ENCODE data around the gene PSORS1C2.
A peak's percentile ranks its signal among the peaks of the same experiment; 100 is the strongest.
"Not testable (repeated sequence)": the region's sequence is repeated elsewhere in the genome, so short reads cannot be mapped to it uniquely, and the experiment has no call there.

Gene PSORS1C2

GRCh38 chr6:31169123-31169857, 30.4 kb upstream of the PSORS1C2 start:
- no peak for DNase-seq
- intact Hi-C loops (cut with DNase I) = no loop called here

GRCh38 chr6:31168606-31169005, 29.7 kb upstream of the PSORS1C2 start:
- intact Hi-C loops (cut with DNase I) = no loop called here
- no peak for DNase-seq

- intact Hi-C loops (cut with DNase I) = no loop called here
- DNase-seq = peak in 8 of 42 donors; percentile 16 to 63 (median 30)
Observed at GRCh38 chr6:31165986-31166385, 27.1 kb upstream of the PSORS1C2 start.

DNA sequence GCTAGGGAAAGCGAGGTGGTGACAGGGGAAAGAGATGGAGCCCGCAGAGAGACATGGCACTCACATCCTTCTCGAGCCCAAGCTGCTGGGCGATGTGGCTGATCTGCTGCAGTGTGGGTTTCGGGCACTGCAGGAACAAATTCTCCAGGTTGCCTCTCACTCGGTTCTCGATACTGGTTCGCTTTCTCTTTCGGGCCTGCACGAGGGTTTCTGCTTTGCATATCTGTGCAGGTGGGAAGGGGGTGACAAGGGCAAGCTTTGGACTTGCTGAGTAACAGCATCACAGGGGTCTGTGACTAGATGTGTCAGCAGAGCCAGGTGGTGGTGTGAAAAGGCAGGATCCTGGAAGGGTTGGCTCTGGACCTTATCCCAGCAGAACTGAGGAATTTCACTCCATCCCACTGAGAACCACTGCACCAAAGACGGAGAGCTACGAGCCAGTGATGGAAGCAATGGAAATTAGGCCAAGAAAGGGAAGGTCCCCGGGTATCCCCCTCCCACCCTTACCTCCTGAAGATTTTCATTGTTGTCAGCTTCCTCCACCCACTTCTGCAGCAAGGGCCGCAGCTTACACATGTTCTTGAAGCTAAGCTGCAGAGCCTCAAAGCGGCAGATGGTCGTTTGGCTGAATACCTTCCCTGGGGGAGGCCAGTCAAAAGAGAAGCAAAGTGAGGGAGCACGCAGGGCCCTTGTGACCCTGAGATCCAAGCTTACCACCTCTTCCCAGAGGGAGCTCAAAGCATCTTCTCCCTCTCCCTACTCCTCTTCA, 26.4 kb upstream of the PSORS1C2 start:
- DNase-seq; intact Hi-C loops (cut with DNase I): not testable (repeated sequence)

- DNase-seq; intact Hi-C loops (cut with DNase I): not testable (repeated sequence)
Observed at GRCh38 chr6:31164475-31165063, 25.7 kb upstream of the PSORS1C2 start.

DNA sequence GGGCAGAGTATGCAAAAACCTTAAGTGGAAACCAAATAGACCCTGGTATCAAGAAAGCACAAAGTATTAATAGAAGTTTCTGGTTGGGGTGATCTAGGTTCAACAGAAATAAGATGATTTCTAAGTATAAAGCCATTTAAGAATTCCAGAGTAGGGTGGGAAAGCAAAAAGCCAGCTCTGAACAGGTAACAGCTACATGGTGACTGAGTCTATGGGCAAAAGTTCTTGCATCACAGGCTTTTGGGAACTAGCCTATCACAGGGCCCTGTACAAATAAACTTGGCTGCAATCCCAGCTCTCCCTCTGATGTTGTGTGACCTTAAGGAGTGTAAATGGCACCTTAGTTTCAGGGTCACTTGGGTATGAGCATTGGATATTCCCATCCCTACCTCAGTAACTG, 25.1 kb upstream of the PSORS1C2 start:
- intact Hi-C loops (cut with DNase I) = no loop called here

DNA sequence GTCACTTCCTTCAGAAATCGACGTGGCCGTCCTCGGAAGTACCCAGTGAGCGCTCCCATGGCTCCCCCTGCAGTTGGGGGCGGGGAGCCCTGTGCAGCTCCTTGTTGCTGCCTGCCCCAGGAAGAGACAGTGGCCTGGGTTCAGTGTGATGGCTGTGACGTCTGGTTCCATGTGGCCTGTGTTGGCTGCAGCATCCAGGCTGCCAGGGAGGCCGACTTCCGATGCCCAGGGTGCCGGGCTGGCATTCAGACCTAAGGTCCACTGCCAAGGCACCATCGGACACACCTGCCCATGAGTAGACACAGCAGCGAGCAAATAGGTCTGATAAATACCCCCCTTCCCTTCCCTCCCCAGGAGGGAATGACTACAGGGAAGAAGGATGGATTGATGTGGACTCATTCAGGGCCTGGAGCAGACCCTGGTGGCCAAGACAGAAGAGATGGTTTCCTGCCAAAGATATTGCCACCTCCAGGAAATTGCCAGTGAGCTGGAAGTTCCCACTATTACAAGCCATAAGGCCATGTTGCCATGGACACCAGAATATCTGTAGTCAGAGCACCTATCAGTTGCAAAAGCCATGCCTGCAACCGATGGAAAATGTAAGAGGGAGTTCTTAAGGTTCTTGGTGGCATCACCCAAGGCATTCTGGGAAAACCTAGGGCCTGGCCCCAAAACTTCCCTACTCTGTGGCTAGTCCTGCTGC, 23.7 kb upstream of the PSORS1C2 start:
- DNase-seq = no peak
- intact Hi-C loops (cut with DNase I) = no loop called here

More for the DNA sequence above, 25.1 kb upstream of the PSORS1C2 start:
- no peak for DNase-seq

- DNase-seq = no peak
- intact Hi-C loops (cut with DNase I) = no loop called here
Observed at GRCh38 chr6:31161216-31162126, 22.6 kb upstream of the PSORS1C2 start.

DNA sequence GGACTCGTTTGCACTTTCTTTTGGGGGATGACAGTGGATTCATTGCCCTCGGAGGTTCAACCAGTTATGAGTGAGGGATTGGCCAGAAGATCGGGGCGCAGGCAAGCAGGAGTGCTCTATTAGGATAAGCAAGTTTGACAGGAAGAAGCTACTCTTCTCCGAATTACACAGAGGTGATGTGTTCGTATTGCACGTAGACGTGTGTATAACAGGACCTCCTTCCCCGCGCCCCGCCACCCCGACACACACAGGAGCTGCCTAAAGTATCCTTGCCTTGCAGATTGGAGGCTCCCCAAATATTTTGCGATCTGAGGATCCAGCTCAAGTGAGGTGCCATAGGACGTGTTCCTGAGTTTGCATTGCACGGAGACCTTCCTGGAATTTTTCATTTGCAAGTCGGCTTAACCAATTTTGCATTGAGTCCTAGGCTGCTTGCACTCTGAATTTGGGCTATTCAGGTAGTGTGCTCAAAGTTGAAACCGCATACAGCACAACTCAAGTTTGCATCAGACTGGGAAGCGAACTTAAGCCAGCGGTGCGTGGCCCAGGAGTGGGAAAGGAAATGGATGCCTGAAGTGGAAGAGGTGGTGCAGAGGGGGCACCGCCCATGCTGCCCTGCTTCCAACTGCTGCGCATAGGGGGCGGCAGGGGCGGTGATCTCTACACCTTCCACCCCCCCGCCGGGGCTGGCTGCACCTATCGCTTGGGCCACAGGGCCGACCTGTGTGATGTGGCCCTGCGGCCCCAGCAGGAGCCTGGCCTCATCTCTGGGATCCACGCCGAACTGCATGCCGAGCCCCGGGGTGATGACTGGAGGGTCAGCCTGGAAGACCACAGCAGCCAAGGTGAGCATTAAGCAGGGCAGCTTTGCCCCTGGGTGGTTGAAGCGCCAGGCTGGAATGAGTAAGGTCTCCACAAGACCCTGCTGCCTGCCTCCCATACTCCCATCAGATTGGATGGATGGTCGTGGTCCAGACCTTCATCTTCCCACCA, 20.3 kb upstream of the PSORS1C2 start:
- DNase-seq = peak in 3 of 42 donors; percentile 14 to 22 (median 21)
- intact Hi-C loops (cut with DNase I) = loop anchor here (5.0 kb wide), 1 partner anchor 38 kb away; no protein-coding TSS in a partner anchor

- peak; percentile 93 to 99 (median 97) for DNase-seq
- intact Hi-C loops (cut with DNase I) = loop anchor here (5.0 kb wide), 1 partner anchor 39 kb away; no protein-coding TSS in a partner anchor
Observed at GRCh38 chr6:31158140-31158862, 19.4 kb upstream of the PSORS1C2 start, which contains the start of gene TCF19. Gene TCF19, plus strand, starts transcription at chr6:31158589. Its CDS starts 881 bp downstream, at chr6:31159470.

DNA sequence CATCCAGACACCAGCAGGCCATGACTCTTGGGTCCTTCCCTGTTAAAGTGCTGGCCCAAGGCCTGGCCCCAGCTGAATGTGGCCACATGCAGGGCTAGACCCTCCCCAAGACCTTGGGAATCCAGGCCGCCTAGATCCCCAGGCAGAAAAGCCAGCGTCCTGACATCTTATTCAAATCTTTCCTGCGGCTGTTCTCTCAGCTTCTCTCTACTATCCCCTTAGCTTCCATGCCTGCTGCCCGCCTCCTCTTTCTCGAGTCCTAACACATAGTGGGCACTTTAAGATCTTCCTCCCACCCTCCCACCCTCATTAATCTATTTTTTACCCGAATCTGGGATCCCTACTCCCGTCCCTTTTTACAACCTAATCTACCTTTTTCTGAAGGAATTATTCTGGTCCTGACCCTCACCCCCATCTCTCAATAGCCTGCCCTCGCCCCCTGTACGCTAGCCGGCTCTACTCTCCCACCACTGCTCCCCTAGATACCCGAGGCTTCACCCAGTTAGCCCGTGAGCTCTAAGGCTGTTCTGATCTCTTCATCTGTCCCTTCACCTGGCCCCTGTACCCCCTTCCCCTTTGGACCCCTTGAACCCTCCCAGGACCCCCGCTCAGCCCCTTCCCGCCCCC, 18.8 kb upstream of the PSORS1C2 start, which contains the start of gene CCHCR1:
CCHCR1 (minus strand) TSS at position 290 of the 627 bp plus-strand sequence; CDS start at position 88, 202 bp downstream.
- intact Hi-C loops (cut with DNase I) = loop anchor here (5.0 kb wide), 1 partner anchor 40 kb away; no protein-coding TSS in a partner anchor
- DNase-seq = no peak

DNA sequence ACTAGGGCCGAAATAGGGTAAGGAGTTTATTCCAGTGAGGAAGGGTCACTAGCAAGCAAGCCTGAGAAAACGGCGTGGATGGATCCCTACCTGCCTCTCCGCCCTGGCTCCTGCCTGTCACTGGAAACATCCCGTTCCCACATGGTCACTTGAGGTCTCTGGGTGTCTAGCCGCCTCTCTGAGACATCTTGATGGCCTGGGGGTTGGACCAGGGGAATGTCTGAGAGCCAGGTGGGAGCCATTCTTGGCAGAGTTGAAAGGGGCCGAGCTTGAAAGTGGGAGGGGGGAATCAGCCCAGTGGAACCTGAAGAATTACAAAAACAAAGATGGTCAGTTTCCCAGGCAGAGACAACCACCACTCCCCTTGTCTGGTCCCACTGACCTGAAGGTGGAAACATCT, 17.8 kb upstream of the PSORS1C2 start:
- intact Hi-C loops (cut with DNase I) = loop anchor here (5.0 kb wide), 1 partner anchor 41 kb away; no protein-coding TSS in a partner anchor
- no peak for DNase-seq

DNA sequence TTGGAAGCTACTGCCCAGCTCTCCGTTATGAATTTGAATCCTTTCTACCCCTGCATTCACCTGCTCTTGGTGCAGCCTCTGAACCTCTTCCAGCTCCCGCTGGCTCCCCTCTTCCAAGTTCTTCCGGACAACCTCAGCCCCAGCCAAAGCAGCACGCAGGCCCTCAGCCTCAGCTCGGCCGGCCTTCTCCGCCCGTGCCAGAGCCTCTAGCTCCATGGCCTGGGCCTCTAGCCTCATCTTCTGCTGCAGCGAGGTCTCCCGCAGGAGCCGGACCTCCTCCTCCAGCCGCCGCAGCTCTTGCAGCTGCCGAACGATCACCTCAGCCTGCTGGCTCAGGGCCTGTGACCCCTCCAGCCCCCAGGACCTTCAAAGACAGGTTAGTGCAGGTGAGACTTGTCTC, 15.6 kb upstream of the PSORS1C2 start:
- DNase-seq = no peak
- intact Hi-C loops (cut with DNase I) = no loop called here

GRCh38 chr6:31152781-31153180, 13.9 kb upstream of the PSORS1C2 start:
- no peak for DNase-seq
- intact Hi-C loops (cut with DNase I) = no loop called here

DNA sequence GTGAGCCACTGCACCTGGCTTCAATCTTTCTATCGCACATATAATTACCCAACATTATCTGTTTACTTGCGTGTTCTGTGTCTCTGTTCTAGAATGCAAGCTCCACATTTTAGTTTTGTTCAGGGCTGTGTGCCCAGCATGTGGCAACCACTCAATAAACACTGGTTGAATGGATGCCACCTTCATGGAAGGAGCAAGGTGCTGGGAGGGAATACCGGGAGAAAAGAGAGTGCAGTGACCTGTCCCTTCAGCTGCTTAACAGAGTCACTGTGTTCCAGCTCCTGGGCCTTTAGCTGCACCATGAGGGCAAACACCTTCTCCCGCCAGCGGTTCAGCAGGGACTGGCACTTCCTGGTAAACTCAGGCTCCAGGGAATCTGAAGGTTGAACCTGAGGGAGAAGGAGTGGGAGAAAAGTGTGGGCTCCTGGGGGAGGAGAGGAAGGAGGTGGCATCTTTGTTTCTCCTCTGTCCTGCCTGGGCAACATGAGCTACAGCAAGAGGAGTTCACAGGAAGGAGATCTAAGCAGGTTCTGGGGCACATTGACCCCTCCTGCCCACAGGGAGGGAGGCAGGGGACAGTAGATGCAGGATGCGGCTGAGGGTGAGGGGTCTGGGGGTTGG, 11.1 kb upstream of the PSORS1C2 start:
- DNase-seq = no peak
- intact Hi-C loops (cut with DNase I) = no loop called here

Data from head of caudate nucleus (tissue), 42 donors.